Activated CD4-positive, alpha-beta T cell treated with anti-CD3 and anti-CD28 coated beads, Interleukin-10, Interleukin-2, amounts not matched to agents 100 ng/mL and 50 ng/mL, durations not matched to agents 16 hours and 8 hours (primary cell): ENCODE results near the gene MOB3B.

Experiments used
- DNase-seq: peaks from one replicate; pipeline ENCODE4 v3.0.0-alpha.2; 2020

The MOB3B gene

DNA sequence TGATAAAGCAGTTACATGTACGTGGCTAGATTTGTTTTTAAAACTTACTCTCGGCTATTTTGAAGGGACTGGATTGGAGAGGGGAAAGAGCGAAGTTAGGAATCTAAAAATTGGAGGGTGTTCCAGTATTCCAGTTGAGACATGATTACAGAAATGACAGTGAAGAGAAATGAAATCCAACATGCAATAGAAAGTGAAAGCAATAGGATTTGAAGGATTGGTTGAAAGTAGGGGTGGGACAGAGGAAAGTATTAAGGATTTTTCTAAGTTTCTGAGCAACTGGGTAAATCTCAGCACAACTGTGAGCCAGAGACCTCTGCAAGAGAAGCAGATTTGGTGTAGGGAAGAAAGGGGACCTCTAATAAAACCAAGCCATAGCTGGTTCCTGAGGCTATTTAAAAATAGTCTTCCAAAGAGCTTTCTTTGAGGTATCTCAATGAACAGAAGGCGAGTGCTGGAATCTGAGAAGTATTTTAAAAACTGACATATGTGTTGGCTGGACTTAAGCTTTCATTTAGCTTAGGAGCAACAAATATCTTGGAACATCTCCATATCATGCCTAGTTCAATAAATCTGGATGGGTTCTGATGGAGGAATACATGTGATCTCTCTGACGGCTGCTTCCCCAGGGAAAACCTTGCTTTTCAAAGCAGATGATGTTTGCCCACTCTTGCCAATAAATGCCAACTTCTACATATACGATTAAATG is 115.9 kb downstream of the MOB3B start:
- DNase-seq = no peak

DNA sequence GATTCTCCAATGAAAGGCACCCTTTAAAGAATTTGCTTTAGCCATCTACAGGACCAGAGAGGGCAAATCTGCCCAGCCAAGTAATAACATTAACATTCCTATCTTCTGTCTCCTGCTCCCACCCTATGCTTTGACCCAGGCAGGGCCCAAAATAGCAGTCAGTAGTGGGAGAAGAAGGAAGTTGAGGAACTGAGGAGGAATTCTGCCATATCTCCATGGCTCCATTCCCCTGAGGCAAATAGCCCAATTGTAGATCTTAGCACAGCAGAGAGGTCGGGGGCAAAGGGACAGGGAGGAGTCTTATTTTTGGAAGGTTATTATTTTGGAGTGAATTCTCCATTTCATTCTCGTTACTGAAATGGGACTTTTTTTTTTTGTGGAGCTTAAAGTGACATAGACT is 116.7 kb downstream of the MOB3B start:
- DNase-seq = no peak

DNA sequence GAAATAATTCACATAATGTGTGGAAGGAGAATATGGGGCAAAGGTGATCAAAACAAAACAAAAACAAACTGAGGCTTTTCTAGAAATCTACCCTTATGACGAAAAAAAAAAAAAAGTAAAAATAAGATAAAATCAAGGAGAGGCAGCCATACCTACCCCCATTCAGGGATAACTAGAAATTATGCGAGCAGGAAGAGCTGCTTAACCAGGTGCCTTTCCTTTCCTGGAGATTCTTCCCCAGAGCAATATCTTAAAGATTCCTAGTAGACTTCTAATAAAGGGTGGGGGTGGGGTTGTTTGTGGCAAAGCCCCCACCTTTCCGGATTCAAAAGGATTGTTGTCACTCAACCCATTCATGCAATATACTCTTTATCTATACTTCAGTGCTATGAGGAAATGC is 117.5 kb downstream of the MOB3B start:
- DNase-seq = no peak

DNA sequence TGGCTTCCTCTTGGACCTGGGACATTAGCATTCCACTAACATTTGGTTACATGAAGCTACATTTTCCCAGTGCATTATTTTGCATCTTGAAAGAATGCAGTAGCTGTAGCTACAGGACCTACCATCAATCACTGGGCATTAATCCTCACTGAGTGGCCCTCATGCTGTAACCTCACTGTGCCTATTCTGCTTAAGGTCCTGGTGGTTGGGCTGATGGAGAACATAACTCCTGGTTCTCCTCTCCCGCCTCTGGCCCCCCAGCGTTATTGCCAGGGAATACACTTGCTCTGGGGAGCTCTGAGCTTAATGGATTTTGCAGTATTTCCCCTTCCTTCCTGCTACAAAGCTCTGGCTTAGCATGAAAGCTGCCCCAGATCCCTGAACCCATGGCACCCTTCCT is 121.1 kb downstream of the MOB3B start:
- DNase-seq = no peak

DNA sequence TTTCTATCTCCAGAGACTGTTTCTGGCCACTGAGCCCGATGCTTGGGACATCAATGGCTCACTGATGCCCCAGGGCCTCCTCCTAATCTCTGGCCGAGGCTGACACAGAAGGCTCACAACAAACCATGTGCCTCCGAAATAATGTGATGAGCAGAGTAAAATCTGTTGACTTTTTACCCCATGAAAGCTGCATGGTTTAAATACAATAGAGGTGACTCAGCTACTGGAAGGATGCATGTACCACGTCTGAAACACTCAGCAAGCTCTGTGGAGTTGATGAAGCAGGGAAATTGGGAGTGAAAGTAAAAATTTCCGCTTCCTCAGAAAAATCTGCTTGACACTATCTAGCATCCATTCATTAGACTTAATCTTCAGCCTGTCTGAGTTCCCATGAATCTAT is 121.6 kb downstream of the MOB3B start:
- DNase-seq = no peak

DNA sequence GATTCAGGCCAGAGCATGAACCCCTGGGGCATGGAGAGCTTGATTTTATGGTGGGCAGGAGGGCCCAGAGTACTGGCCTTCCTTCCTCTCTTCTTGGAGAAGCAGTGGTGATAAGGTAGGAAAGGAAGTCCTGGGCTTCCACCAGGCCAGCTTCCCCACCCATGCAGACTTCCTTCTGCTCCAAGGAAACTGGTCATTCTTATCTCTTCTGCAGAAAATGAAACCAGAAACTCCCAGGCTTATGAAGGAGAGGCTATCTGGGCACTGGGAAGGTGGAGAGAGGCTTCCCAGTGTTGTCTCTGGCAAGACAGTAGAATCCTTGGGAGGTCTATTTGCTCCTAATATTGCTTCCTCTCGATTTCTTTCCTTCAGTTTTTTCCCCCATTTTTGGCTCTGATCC is 122.1 kb downstream of the MOB3B start:
- no peak for DNase-seq

DNA sequence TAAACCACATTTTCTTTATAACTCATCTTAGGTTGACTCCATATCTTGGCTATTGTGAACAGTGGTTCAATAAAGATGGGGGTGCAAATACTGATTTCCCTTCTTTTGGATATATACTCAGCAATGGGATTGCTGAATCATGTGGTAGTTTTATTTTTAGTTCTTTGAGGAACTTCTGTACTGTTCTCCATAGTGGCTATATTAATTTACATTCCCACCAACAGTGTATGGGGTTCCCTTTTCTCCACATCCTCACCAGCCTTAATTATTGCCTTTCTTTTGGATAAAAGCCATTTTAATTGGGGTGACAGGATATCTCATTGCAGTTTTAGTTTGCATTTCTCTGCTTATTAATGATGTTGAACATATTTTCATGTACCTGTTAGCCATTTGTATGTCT is 125.0 kb downstream of the MOB3B start:
- DNase-seq = no peak

DNA sequence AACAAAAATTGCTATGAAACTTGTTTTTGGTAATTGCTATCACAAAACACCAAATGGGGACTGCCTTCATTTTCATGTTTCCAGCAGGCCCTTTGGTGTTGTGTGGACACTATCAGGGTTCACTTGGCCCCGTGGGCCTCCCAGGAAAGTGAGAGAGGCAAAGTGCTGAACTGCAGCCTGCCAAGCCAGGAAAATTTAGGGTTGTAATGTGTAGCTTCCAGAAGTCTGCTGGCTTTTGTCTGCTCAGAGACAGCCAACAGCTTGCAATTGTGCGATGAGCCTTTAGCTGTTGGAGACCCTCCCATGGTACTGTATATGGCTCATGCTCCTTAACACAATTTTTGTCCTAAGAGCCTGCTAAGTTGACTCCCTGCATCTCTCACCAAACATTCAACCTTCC is 127.0 kb downstream of the MOB3B start:
- DNase-seq = no peak

DNA sequence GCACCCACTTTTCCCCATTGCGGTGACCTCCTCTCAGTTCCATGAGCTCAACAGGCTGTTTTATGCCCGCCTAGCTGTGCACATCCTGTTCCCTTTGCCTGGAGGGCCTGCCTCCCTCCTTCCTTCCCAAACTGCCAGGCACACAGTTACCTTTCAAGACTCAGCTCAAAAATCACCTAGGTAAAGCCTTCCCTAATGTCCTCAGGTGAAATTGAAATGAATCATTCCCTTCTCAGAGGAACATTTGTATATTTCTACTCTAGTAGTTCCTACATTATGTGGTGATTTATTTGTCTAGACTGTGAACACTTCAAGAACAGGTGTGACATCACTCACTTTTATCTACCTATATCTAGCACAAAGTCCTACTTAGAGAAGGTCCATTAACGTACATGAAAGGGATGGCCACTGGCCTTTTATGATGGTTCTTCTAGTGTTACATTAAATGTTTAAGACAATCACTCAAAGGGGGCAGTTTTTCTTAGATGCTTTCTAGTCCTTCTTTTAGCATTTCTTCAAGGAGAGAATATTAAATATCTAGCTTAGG is 129.2 kb downstream of the MOB3B start:
- DNase-seq = no peak

DNA sequence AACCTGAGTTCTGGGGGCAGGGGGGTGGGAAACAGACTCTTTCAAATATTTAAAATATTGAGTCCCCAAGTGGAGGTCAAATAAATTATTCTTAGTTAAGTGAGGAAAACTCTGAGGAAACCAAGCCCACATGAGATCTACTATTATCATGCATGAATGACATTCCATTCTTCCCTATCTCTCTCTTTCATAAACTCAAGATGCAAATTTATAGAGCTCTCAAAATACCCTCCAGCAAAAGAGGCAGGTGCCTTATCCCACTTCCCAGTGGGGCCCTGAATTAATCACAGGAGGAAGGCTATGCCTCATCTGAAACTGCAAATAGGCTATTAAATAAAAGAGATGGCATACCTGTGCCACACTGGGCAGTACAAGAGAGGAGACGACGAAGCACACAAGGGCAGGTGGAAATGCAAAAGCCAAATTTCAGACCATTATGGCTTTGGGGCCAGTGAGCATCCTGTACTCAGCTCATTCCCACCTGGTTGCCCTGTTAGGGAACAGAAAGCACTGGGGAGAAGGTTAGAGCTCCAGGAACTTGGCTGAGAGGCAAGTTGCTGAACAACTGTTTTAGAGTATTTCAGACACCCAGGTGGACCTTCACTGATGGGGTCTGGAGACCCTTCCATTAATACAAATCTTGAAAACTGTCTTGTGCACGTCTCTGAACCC is 130.5 kb downstream of the MOB3B start:
- DNase-seq = no peak

DNA sequence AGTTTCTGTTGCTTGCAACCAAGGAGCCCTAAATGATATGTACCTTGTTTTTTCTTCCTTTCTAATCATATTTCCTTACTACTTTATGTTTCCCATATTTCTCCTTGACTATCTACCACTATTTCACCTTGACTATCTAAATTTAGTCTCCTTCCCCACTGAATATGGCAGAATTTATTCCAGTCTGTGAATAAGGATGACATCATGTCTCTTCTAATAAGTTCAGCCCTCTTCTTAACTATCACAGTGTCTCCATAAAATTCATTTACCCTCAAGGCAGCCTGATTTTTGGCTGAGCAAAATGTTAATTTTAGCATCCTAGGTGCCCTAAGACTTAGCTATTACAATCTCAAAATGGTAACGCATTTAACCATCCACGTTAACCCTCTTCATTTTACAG is 133.1 kb downstream of the MOB3B start:
- no peak for DNase-seq

DNA sequence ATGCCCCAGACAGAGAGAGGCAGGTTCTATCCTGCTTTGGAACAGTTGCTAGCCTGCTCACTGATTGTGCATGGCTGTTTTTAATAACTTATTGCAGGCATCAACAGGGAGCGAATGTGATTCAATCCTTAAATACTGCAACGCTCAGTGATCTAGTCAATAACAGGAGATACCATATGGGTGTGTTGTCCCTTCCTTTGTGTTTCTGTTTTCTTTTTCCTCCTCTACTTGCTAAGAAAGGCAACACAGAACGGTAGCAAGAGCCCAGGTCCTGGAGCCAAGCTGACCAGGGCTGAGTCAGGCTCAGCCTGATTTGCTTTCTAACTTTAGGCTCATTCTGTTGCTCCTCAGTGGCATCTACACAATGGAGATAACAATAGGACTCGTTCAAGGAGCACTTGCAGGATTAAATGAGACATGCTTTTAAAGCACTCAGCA is 134.1 kb downstream of the MOB3B start:
- no peak for DNase-seq

DNA sequence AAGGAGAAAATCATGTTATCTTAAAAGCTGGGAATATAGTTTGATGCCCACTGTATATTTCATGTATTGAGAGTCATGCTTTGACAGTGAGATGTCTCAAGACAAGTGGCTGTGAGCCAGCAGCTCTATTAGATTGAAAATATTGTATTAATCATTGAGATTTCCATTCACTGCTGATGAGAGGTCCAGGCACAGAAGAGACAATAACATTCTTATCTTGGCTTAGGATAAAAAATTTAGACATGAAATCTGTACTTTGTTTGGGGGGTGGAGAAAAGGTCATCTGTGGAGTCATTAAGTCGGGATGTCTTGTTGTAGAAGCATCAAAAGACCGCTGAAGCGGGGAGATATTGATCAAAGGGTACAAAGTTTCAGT is 134.8 kb downstream of the MOB3B start:
- DNase-seq = no peak

DNA sequence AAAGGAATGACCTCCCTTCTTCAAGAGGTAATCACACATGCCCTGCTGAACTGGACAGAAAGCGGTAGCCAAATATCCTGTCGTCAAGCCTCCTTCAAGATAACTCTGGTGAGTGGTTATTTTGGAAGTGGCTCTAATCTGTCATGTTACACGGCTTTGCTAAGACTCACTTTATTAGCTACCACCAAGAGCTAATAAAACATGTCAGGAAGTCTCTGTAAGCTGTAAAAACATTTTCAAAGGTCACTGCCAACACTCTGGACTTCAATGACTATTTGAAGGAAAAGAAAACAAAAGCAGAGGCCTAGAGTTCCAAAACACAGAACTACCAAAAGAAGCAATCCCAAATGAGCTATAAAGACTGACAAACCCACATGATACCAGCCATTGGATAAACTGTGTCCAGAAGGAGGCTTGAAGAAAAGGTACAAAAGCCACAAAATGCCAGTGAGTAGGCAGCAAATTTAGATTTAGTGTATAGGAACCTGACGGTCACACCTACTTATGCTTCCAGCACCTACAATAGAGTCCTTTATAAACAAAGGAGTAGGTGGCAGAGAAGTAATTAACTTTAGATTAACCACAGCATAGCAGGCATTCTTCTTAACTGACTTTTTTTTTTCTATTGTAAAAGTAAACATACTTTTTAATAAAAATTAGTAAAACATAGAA is 135.3 kb downstream of the MOB3B start:
- no peak for DNase-seq

DNA sequence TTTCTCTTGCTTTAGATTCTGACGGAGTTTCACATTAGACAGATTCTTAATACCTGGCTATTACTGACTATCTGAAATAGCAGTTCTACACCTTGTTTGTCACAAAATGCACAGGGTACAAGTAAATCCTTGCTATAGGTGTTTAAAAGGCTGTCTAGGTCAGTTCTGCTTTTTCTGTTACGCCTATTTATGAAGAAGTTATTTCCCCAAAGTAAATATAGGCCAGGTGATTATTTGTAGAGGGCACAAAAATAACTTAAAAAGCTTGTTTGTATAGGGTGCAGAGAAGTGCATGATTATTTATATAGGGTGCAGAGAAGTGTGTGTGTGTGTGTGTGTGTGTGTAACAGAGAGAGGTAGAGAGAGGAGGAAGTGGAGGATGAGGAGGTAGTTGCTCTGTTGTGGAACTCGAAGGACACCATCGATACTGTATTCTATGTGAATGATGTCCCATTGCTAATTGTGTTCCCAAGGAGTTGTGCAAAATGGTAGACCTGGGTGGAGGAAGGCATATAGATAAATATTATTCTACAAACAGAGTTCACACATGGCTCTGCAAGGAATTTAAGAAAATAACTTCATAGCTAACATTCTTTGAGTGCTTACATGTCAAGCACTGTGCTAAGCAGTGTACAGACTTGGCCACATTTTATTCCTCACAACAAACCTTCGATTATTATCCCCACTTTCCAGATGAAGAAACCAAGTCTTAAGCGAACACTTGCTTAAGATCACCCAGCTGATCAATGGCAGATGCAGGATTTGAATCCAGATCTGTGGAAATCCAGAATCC is 136.4 kb downstream of the MOB3B start:
- no peak for DNase-seq

DNA sequence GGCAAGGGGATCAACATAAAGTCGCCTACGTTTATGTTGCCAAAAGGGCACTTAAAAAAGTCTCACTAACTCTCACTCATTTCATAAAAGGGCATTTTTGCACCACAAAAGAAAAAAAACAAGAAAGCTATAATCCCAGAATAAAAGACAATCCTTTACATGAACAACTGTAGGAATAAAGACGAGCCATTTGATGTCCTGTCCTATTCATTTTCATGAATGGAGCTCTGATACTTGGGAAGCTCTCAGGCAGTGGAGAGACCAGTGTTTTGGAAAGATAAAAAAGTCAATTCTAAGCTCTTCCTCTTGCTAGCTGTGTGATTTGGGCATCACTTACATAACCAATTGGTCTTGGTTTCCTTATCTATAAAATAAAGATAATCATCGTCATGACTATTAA is 137.2 kb downstream of the MOB3B start:
- DNase-seq = no peak

DNA sequence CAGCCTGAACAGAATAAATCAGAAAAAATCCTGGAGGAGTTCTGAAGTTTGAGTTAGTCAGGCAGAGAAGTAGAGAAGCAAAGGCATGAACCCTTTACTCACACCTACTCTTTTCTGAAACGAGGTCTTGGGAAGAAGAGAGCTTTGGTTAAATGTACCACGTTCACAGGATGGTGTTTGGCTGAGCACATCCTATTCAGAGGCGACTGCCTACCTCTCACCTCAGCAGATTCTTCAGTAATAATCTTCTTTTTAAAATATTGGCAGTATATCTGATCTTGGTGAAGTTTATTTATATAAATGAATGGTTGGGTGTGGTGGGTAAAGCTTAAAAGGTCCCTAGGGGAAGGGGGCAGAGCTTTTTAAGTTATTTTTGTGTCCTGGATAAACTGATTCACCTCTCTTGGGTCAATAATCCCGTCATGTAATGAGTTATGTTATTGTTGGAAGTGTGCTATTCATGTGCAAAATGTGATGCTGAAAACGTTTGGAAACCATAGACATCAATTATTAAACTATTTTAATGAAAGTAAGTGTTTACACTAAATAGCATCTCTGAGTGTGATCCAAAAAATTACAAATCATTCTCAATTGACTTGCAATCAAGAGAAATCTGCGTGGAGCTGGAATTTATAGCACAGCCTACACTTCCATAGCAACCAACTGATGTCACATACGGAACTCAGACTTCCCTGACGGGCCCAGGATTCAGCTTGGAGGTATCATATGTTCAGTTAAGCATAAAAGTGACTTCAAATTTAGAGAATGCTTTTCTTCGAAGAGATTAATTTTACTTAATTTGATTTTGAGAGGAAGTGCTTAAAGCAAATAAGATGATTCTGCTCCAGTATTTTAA is 138.3 kb downstream of the MOB3B start:
- DNase-seq = no peak

DNA sequence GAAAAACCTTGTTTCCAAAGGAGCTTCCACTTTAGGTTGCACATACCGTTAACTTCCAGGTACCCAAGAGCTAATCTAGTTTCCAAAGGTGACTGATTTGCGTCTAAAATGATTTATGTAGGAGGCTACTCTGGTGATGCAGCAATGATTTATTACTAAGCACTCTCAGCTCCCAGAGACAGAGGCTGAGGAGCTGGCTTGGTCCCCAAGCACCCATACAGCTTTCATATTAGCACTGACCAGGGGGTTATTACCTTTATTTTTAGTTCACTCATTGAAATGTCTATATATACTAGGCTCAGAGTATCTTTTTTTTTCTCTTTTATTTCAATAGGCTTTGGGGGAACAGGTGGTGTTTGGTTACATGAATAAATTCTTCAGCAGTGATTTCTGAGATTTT is 141.5 kb downstream of the MOB3B start:
- DNase-seq = no peak

DNA sequence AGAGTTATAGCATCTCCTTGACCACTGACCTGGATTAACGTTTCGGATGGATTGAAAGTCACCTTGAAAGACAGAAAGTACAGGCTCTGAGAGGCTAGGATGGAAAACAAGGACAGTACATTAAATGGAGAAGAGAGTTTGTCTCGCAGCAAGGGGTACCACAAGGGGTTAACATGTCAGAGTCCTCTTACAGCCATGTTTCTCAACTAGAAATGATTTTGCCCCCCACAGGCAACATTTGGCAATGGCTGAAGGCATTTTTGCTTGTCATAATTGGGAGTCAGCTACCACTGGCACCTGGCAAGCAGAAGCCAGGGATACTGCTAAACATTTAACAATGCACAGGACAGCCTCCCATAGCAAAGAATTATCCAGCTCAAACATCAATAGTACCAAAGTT is 141.9 kb downstream of the MOB3B start:
- no peak for DNase-seq

DNA sequence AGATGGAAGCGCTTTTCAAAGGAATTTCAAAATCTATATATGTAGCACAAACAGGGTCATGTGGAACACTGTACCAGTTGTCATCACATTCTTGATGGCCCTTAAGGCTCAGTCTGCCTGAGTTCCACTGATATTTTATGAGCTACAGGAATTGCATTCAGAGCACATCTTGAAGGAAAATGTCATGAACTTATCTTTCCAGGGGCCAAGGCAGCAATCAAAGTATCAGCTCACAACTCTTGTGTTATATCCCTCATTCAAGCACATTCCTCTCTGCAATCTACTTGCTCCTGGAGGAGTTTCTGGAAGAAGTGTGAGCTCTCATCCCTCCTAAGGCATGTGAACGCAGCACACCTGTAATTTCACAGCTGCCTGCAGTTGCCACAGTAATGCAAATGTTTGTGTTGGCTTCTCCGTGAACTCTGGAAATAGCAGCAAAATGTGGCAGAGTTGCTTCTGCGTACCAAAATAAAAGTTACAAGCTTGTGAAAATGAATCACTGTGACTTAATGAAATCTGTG is 143.0 kb downstream of the MOB3B start:
- DNase-seq = no peak

DNA sequence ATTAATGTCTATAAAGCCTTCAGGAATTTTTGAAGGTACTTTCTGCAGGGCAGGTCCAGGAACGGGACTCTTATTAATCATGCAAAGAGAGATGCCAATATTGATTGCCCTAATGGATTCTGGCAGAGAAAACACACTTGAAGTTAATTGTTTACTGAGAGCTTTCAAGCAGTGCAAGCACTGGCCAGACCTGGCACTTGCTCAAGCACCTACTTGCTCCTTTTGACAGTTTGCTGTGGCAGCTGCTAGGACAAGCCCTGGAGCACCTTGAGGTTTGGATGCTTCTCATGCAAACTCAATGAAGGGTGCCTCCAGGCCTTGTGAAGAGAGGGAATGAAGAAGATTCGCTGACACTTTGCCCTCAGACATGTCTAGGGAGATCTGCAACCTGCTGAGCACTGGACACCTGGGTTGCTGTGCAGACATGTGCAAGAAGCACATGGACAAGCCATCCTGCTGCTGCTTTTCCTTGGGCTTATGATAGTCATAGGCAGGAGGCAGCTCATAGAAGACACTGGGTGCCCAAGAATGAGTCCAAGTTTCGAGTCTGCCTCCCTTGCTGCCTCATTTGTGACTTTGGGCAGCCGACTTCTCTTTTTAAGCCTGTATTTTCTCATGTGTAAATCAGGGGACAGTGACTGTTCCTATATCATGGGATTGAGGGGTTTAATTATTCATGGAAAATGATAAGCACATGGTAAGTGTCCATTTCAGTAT is 143.8 kb downstream of the MOB3B start:
- DNase-seq = no peak
